ENCODE measurements around the gene WRAP73.

WRAP73 gene

DNA sequence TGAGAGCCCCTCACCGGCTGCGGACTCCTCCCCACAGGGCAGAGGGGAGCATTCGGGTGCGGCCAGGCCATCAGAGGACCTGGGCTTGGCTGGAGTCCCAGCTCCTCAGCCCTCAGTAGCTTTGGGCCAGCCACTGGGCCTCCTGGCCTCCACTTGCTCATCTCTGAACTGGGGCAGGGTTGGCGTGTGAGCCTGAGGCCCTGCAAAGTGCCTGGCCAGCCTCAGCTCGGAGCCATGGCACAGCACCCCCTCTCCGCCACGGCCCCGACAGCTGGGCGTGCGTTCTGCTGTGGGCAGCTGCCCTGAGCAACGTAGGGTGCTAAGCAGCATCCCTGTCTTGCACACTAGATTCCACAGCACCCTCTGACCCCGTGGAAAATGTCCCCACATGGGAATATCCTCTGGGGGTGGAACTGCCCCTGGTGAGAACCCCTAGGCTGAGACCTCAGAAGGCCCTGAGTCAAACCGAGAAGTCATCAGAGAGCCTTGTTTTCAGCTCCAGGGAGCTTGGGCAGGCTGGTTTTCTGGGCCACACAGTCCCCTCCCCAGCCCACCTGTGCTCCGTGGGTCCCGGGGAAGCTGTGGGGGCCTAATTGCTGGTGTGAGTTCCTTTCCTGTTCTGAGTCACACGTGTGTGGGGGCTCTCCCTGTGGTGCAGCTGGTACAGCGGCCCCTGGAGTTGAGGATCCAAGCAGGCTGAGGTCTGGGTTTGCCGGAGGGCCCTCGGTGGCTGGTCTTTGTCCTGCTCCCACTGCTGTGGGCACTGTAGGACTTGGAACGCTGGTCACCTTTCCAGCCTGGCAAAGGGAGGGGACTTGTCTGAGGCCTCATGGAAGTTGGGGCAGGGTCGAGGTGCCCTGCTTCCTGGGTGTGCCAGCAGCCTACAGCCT, 26.9 kb upstream of the WRAP73 start:
- DNase-seq (ENCODE audit: low spot score), result peak; percentile 79
- TF ChIP-seq, protein P1, sequence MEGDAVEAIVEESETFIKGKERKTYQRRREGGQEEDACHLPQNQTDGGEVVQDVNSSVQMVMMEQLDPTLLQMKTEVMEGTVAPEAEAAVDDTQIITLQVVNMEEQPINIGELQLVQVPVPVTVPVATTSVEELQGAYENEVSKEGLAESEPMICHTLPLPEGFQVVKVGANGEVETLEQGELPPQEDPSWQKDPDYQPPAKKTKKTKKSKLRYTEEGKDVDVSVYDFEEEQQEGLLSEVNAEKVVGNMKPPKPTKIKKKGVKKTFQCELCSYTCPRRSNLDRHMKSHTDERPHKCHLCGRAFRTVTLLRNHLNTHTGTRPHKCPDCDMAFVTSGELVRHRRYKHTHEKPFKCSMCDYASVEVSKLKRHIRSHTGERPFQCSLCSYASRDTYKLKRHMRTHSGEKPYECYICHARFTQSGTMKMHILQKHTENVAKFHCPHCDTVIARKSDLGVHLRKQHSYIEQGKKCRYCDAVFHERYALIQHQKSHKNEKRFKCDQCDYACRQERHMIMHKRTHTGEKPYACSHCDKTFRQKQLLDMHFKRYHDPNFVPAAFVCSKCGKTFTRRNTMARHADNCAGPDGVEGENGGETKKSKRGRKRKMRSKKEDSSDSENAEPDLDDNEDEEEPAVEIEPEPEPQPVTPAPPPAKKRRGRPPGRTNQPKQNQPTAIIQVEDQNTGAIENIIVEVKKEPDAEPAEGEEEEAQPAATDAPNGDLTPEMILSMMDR (IDR thresholded peaks at IDR 0.05; ENCODE audit: extremely low read depth, missing control alignments), result peak; percentile 37

DNA sequence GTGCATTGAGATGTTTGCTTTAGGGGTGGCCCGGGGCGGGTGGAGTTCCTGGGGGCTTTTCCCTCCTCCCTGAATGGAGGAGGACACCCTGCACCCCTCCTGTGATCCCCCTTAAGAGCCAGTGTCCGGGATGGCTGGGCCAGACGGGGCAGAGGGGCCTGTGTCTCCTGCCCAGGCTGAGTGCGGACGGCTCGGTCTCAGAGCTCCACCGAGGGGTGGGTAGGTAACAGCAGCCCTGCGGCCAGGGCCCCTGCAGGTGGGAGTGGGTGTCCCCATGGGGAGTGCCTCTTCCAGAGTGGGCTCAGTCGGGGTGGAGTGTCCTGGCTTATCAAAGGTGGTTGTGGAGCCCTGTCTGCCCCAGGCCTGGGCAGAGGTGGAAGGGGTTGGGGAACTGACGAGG, 25.5 kb upstream of the WRAP73 start:
- DNase-seq (ENCODE audit: low spot score), result no peak
- TF ChIP-seq, protein P1 (IDR thresholded peaks at IDR 0.05; ENCODE audit: extremely low read depth, missing control alignments), result no peak

DNA sequence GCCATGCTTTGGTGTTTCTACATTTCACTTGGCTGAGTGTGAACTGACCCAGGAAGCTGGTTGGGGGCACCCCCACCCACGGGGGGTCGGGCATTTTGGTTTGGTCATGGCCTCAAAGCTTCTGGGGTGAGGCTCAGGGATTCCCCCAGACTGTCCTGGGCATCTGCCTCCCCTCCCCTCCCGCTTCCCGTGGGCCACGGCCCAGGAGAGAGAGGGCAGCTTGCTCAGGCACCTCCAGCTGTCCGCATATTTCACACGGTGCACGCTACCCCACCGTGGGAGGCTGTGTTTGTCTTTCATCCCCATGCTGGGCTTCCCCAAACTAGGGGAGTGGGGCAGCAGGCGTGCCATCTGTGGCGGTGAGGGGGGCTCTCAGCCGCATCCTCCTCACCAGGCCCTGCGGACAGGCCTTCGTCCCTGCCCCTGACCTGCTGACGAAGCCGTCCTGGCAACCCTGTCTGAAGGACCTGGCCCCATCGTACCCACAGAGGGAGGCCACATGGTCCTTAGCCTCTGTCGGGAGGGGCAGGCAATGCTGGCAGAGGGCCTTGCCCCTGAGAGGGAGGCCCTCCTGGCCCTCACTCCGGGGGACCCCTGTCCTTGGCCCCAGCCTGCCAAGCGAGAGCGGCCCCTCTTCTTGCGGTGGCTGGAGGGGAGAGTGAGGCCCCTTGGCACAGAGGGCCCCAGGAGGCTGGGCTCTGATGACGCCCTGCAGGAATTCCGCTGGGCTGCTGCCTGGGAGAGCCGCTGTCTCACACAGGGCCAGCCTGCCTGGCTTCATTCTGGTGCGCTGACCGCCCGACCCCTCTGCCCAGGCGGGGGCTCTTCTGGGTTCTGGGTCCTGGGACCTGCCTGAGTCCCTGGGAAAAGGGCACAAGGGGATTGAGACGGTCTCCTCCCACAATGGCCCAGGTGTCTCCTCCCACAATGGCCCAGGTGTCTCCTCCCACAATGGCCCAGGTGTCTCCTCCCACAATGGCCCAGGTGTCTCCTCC, 24.5 kb upstream of the WRAP73 start:
- no peak for DNase-seq (ENCODE audit: low spot score)
- TF ChIP-seq, protein P1 (IDR thresholded peaks at IDR 0.05; ENCODE audit: extremely low read depth, missing control alignments), result no peak

DNA sequence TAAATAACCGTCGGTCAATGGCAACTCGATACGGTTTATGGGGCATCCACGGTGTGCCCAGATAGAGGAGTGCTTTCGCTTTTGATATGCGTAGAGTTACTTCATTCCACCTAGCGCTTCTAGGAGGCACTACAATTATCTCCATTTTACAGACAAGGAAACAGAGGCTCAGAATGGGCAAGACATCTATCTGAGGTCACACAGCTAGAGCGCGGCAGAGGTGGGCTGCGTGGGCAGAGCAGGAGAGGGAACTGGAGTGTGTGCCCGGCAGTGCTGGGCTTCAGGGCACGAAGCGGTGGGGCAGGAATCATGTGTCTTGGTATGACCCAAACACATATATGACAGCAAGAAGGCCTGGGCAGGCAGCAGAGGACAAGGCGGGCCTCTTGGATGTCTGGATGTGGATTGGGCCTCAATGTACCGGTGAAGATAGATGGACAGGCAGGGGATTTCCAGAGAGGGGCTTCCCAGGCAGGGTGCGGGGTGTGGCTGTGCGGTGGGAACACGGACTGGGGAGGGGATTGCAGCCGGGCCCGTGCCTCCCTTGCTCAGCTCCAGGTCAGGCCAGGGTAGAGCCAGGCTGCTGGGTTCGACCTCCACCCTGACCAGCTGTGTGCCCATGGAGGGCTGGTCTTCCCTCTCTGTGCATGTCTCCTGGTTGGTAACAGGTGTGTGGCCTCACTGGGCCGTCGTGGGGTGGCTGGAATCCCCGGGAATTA, 23.6 kb upstream of the WRAP73 start:
- TF ChIP-seq, protein P1 (IDR thresholded peaks at IDR 0.05; ENCODE audit: extremely low read depth, missing control alignments), result peak; percentile 17
- no peak for DNase-seq (ENCODE audit: low spot score)

DNA sequence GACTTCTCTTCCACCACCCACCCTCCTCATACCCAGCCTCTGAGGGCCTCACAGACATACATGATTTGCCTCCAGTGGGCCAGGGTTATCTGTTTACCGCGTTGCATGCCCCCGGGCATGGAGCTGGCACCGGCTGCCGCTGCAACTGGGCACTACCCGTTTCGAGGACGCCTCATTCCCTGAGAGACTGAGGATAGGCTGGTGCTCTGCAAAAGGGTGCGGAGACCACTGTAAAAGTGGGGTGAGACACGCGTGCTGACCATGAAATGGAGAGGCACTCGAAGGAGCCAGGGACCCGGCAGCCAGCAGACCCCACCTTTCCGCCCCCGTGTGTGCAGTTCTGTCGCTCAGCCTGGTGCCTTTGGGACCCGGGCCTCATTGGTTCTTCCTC, 23.1 kb upstream of the WRAP73 start:
- DNase-seq (ENCODE audit: low spot score), result no peak
- TF ChIP-seq, protein P1 (IDR thresholded peaks at IDR 0.05; ENCODE audit: extremely low read depth, missing control alignments), result no peak

DNA sequence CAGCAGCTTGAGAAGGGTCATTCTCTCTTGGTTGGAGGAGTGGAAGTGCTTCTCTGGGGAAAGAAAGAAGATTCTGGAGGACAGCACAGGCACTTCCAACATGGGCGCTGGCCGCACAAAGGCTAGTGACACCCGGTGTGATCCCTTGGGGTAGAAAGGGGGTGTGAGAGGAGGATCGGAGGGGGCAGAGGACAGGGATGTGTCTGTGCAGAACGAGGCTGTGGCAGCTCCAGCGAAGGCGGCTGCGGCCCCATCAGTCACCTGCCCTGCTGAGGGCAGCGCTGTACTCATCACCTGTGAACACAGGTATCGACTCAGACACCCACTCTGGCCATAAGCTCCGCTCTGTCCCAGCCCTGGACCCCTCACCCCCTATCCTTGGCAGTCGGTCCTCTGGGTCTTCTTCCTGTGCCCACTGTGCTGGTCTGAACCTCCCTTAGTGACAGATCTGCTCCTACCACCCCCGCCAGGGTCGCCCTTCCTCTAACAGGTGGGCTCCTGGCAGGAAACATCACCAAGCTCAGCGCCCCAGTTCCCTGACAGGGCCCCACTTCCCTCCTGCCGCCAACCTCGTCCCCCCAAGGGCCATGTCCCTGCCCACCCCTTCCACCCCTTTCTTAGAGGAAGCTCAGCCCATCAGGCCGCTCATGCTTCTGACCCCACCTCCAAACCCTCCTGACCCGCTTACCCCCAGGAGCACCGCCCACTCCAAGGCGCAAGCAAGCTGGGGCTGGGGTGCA, 22.5 kb upstream of the WRAP73 start:
- DNase-seq (ENCODE audit: low spot score), result no peak

More for the DNA sequence above, 22.5 kb upstream of the WRAP73 start:
- TF ChIP-seq, protein P1 (IDR thresholded peaks at IDR 0.05; ENCODE audit: extremely low read depth, missing control alignments), result no peak
